ENCODE data around the gene RAB6A. TPM values are rescaled to one million over a fixed set of nuclear protein-coding genes. Genes with fewer than 3 reads are reported as not detected.

Gene RAB6A
- total RNA-seq, 4 donors from 2014 or later, result 107 to 145 (median 118) TPM

DNA sequence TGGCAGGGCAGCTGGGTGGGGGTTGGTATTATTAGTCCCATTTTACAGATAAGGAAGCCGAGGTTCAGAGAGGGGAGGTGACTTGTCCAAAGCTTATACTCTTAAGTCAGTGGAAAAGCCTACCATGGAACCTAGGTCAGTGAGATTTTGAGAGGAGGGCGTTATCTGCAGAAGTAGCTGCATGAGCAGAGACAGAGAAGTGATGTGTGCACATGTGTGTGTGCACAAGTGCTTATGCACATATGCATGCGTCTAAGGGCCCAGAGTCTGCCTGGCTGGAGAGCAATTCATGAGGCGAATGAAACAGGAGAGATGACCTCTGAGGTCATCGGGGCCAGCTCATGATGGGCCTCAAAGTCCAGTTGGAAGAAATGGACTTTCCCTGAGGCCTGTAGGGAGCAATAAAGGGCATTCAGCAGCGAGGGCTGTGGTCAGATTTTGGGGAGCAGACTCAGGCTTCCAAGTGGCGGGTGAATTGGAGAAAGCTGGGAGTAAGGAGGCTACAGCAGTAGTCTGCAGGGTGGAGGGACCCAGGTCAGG lies 106.3 kb downstream of the RAB6A start:
- DNase-seq (ENCODE audit: low spot score) (no peak), ATAC-seq (ENCODE audit: low FRiP score) (no peak)
- no peak for TF ChIP-seq CTCF (IDR thresholded peaks at IDR 0.05)

DNA sequence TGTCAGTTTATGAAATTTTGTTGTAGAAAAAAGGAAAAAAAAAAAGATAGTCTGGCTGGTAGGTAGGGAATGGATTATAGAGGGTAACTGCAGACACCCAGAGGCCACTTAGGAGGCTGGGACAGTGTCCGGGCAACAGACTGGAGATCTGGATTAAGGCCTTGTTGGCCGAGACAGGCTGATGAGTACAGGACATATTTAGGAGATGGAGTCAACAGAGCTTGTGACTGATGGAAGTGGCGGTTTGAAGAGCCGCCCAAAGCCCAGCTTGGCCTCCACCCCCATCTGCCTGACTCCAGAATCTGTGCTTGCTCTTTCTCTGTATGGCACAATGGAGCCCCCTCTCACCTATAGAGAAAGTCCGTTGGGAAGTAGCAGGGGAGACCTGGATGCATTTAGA lies 106.9 kb downstream of the RAB6A start:
- ATAC-seq (ENCODE audit: low FRiP score), result no peak
- no peak for TF ChIP-seq CTCF (IDR thresholded peaks at IDR 0.05)
- no peak for DNase-seq (ENCODE audit: low spot score)

DNA sequence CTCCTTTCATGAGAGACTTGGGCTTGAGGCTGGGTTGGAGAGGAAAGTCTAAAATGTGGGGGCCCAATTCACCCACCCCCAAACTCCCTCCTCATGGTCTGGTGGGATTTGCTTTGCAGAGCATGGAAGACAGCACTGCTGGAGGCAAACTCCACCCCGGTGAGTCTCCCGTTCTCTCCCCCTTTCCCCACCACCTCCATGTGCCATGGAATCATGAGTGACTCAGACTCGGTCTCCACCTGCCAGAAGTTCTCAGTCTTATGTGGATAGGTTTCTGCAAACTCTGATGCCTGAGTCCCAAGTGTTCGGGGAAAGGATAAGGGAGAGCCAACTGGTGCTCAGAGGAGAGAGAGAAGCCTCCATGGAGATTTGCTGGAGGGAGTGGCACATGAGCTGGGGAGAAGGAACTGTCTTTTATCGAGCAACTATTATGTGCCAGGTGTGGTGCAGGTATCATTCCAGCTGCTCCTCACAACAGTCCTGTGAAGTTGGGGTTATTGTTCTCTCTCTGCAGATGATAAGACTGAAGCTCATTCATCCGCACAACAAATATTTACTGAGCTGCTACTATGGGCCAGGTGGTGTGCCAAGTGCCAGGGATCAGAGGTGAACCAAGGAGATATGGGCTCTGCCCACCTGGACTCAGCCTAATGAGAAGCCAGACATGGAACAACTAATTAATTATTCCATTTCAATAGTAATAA lies 107.9 kb downstream of the RAB6A start:
- TF ChIP-seq CTCF (IDR thresholded peaks at IDR 0.05), result no peak
- DNase-seq (ENCODE audit: low spot score) (no peak), ATAC-seq (ENCODE audit: low FRiP score) (no peak)

DNA sequence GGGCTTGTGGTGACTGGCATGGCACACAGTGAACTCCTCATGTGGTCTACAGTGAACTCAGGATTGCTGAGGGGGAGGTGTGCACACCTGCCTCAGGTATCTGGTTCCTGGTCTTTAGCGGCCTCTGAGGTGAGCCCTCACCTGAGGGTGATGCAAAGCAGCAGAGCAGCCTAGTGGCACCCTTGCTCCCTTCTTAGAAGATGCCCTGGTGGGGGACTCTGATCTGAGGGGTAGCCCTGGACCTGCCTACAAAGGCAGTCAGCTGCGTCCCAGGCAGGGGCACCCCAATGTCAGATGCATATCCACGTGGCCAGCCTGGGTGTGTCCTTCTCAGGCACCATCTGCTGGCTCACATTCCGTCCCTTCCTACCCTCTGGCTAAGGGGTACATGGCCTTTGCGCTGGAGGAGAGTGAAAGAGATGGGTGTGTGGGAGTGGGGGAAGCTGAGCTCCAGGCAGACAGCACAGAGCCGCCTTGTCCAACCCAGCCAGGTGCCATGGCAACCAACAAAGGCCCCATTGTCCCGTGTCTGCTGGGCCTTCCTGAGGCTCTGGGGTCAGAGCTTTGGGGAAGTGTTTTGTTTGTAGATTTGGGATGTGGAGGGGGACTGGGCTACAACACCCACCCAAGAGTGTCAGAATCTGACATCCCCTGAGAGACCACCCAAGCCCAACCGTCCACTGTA lies 108.7 kb downstream of the RAB6A start:
- no peak for TF ChIP-seq CTCF (IDR thresholded peaks at IDR 0.05)
- DNase-seq (ENCODE audit: low spot score), result no peak
- ATAC-seq (ENCODE audit: low FRiP score), result no peak

- TF ChIP-seq CTCF (IDR thresholded peaks at IDR 0.05), result no peak
- no peak for ATAC-seq (ENCODE audit: low FRiP score)
- DNase-seq (ENCODE audit: low spot score), result no peak
These were observed 109.2 kb downstream of the RAB6A start for GRCh38 chr11:73651661-73652045.

DNA sequence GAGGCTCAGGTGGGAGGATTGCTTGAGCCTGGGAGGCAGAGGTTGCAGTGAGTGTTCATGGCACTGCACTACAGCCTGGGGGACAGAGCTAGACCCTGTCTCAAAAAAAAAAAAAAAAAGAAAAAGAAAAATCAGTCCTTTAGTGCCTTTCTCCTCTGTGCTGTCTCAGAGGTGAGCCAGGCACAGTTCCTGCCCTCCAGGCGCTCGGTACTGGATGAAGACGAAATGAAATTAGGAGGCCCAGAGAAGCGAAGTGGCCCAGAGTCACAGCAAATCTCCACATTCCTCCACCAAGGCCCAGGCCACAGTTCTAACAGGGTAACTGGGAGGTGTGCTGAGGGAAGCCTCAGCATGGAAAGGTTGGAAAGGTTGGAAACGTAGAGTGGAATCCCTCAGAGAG lies 109.6 kb downstream of the RAB6A start:
- TF ChIP-seq CTCF (IDR thresholded peaks at IDR 0.05), result no peak
- DNase-seq (ENCODE audit: low spot score) (no peak), ATAC-seq (ENCODE audit: low FRiP score) (no peak)

DNA sequence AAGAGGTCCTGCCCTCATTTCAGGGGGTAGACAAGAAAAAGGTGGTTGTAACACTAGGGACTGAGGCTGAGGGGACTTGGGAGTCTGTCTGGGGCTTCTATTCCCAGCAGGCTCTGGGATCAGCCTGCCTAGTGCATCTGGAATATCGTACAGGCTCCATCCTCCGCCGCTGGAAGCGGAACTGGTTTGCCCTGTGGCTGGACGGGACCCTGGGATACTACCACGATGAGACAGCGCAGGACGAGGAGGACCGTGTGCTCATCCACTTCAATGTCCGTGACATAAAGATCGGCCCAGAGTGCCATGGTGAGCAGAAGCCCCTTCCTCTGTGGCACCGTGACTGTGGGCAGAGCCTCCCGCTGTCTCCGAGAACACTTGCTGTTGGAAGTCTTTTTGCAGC lies 110.5 kb downstream of the RAB6A start:
- TF ChIP-seq CTCF (IDR thresholded peaks at IDR 0.05), result no peak
- DNase-seq (ENCODE audit: low spot score) (no peak), ATAC-seq (ENCODE audit: low FRiP score) (no peak)

Data from omental fat pad (tissue), 4 donors.